H1 (cell line): Measurements from ENCODE around the gene FMO5.

Experiments used
- EGR1 ChIP-seq: IDR thresholded peaks from 2 replicates; pipeline ENCODE4 v1.6.1; 2011; ENCODE audit warnings: low read depth, low read length, borderline replicate concordance
- EP300 ChIP-seq, 2 experiments: IDR thresholded peaks; 1 replicate in 1 of 2; 2 replicates in 1 of 2; pipeline ENCODE4 v1.6.1; 2011 to 2012; ENCODE audit warnings: low read depth in 2 of 2, low read length in 2 of 2, mild to moderate bottlenecking in 2 of 2, borderline replicate concordance in 1 of 2, inconsistent platforms in 1 of 2, moderate library complexity in 1 of 2
- GABPA ChIP-seq: IDR thresholded peaks from 2 replicates; pipeline ENCODE4 v1.6.1; 2011; ENCODE audit warnings: mild to moderate bottlenecking, low read length, moderate library complexity, borderline replicate concordance; ENCODE audit not compliant: insufficient read depth
- KDM1A ChIP-seq: fragments of 200-600, 300-600 bp; sonication (generic); IDR thresholded peaks from 2 replicates; pipeline ENCODE4 v1.7.1; 2016; ENCODE audit warnings: mild to moderate bottlenecking, low read length, borderline replicate concordance
- TAF1 ChIP-seq: IDR thresholded peaks from 2 replicates; pipeline ENCODE4 v1.6.1; 2011; ENCODE audit warnings: mild to moderate bottlenecking, low read depth, low read length
- TBP ChIP-seq: IDR thresholded peaks from 2 replicates; pipeline ENCODE4 v1.6.1; 2011; ENCODE audit warnings: low read depth, low read length, improper control_type of control experiment
- TF ChIP-seq, protein P1 (sequence below), 3 experiments: IDR thresholded peaks; 1 replicate in 2 of 3; 2 replicates in 1 of 3; pipeline versions ENCODE4 v1.5.1 to v1.6.1; 2011; ENCODE audit warnings: low read length in 3 of 3, mild to moderate bottlenecking in 3 of 3, inconsistent platforms in 2 of 3, low read depth in 1 of 3, moderate library complexity in 1 of 3; ENCODE audit not compliant: insufficient read depth in 1 of 3; ENCODE audit errors: control extremely low read depth in 1 of 3

DNA sequence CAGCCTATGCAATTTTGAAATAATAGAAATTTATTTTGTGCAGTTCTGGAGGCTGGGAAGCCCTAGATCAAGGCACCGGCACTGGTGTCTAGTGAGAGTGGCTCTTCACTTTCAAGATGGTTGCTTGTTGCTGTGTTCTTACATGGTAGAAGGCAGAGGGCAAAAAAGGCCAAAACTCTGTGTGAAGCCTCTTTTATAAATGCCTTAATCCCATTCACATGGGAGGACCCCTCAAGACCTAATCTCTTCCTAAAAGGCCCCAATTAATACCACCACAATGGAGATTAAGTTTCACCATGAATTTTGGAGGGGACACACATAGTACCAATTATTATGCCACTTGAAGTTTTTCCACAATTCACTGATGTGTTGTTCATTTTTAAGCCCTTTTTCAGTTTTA is 73.9 kb downstream of the FMO5 start:
- TF ChIP-seq TBP (no peak), EGR1 (no peak), EP300 (IDR thresholded peaks at IDR 0.05; ENCODE audit: borderline replicate concordance in 1 of 2, low read depth in 2 of 2, low read length in 2 of 2) (no peak), KDM1A (no peak), GABPA (no peak), TAF1 (no peak)
- TF ChIP-seq, protein P1, sequence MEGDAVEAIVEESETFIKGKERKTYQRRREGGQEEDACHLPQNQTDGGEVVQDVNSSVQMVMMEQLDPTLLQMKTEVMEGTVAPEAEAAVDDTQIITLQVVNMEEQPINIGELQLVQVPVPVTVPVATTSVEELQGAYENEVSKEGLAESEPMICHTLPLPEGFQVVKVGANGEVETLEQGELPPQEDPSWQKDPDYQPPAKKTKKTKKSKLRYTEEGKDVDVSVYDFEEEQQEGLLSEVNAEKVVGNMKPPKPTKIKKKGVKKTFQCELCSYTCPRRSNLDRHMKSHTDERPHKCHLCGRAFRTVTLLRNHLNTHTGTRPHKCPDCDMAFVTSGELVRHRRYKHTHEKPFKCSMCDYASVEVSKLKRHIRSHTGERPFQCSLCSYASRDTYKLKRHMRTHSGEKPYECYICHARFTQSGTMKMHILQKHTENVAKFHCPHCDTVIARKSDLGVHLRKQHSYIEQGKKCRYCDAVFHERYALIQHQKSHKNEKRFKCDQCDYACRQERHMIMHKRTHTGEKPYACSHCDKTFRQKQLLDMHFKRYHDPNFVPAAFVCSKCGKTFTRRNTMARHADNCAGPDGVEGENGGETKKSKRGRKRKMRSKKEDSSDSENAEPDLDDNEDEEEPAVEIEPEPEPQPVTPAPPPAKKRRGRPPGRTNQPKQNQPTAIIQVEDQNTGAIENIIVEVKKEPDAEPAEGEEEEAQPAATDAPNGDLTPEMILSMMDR (IDR thresholded peaks at IDR 0.05; ENCODE audit: control extremely low read depth in 1 of 3, insufficient read depth in 1 of 3, low read depth in 1 of 3, low read length in 3 of 3) = no peak
